GM23338 (cell line): ENCODE data around the gene TEKT2. TPM values are rescaled to one million over a fixed set of nuclear protein-coding genes. Genes with fewer than 3 reads are reported as not detected.

ENCODE experiments used
- ATAC-seq: fragments of 200-7000 bp; cut with Tn5 transposase; 3 replicates; pipeline ENCODE4 v1.9.1; 2020
- DNase-seq: peaks from one replicate; pipeline ENCODE4 v3.0.0-alpha.2; 2015; ENCODE audit warnings: low spot score
- H2AFZ ChIP-seq: fragments of 200-600 bp; sonication (generic); 2 replicates; pipeline ENCODE4 v1.8.0; 2016; ENCODE audit warnings: antibody characterized with exemption, mild to moderate bottlenecking, moderate library complexity
- H3F3A ChIP-seq: fragments of 200-600 bp; sonication (generic); replicated peaks from 2 replicates; pipeline ENCODE4 v1.8.0; 2017; ENCODE audit warnings: antibody characterized with exemption, mixed run types, low read depth
- H3K27ac ChIP-seq: fragments of 200-600 bp; sonication (generic); 2 replicates; pipeline ENCODE4 v1.6.1; 2016; ENCODE audit warnings: low read depth
- H3K27me3 ChIP-seq: fragments of 200-600 bp; sonication (generic); 2 replicates; pipeline ENCODE4 v1.8.0; 2016; ENCODE audit warnings: mild to moderate bottlenecking, mixed run types, moderate library complexity; ENCODE audit not compliant: insufficient read depth
- H3K36me3 ChIP-seq: fragments of 200-600 bp; sonication (generic); 2 replicates; pipeline ENCODE4 v1.8.0; 2016; ENCODE audit warnings: mild to moderate bottlenecking; ENCODE audit not compliant: insufficient read depth
- H3K4me1 ChIP-seq: fragments of 200-600 bp; sonication (generic); 2 replicates; pipeline ENCODE4 v1.8.0; 2016; ENCODE audit warnings: mild to moderate bottlenecking, moderate library complexity; ENCODE audit not compliant: insufficient read depth
- H3K4me2 ChIP-seq: fragments of 200-600 bp; sonication (generic); 2 replicates; pipeline ENCODE4 v1.7.1; 2017; ENCODE audit warnings: mixed run types
- H3K4me3 ChIP-seq: fragments of 200-600 bp; sonication (generic); 2 replicates; pipeline ENCODE4 v1.6.1; 2016; ENCODE audit warnings: mixed run types
- H3K79me2 ChIP-seq: fragments of 200-600 bp; sonication (generic); replicated peaks from 2 replicates; pipeline ENCODE4 v1.8.0; 2017; ENCODE audit warnings: mild to moderate bottlenecking; ENCODE audit not compliant: insufficient read depth
- H3K9me2 ChIP-seq: fragments of 200-600 bp; sonication (generic); 2 replicates; pipeline ENCODE4 v1.8.0; 2017; ENCODE audit not compliant: insufficient read depth
- H4K20me1 ChIP-seq: fragments of 200-600 bp; sonication (generic); replicated peaks from 2 replicates; pipeline ENCODE4 v1.8.0; 2017; ENCODE audit warnings: mild to moderate bottlenecking; ENCODE audit not compliant: insufficient read depth
- H3K27ac Mint-ChIP-seq: 2 replicates; pipeline ENCODE4 v1.8.0; 2020; ENCODE audit warnings: inconsistent platforms, mild to moderate bottlenecking, moderate library complexity, mixed read lengths
- H3K27me3 Mint-ChIP-seq: 3 replicates; pipeline ENCODE4 v1.8.0; 2022; ENCODE audit warnings: low read depth, mild to moderate bottlenecking, moderate library complexity, mixed read lengths, inconsistent platforms; ENCODE audit not compliant: insufficient read depth, poor library complexity
- H3K36me3 Mint-ChIP-seq: 3 replicates; pipeline ENCODE4 v1.8.0; 2021; ENCODE audit warnings: low read depth, mild to moderate bottlenecking, inconsistent platforms, moderate library complexity, mixed read lengths
- H3K4me1 Mint-ChIP-seq: 3 replicates; pipeline ENCODE4 v1.8.0; 2020; ENCODE audit warnings: mild to moderate bottlenecking, inconsistent platforms, mixed read lengths
- H3K4me3 Mint-ChIP-seq: 3 replicates; pipeline ENCODE4 v1.8.0; 2021; ENCODE audit warnings: moderate library complexity, mild to moderate bottlenecking, inconsistent platforms, mixed read lengths
- H3K9me3 Mint-ChIP-seq: 3 replicates; pipeline ENCODE4 v1.8.0; 2020; ENCODE audit warnings: moderate library complexity, mild to moderate bottlenecking, inconsistent platforms, mixed read lengths
- polyA plus RNA-seq: library from polyadenylated mRNA; unstranded; fragments of >200 nt; fragmentation: Nextera tagmentation; extraction: Ambion mirVana; gene quantifications from 2 replicates; pipeline ENCODE4 v1.2.1, GENCODE V29; 2016
- total RNA-seq: library from RNA; depleted of rRNA; stranded (reverse); fragments of >200 nt; shearing (Covaris generic); gene quantifications from 2 replicates; pipeline ENCODE4 v1.2.3, GENCODE V29; 2014; rRNA removed
- TF ChIP-seq, protein P1 (sequence below): IDR thresholded peaks from 2 replicates; pipeline ENCODE4 v1.6.1; 2016; ENCODE audit warnings: antibody characterized with exemption

The TEKT2 gene
- total and polyA plus RNA-seq, 2 experiments from 2014 or later: 0.36 to 0.94 TPM

DNA sequence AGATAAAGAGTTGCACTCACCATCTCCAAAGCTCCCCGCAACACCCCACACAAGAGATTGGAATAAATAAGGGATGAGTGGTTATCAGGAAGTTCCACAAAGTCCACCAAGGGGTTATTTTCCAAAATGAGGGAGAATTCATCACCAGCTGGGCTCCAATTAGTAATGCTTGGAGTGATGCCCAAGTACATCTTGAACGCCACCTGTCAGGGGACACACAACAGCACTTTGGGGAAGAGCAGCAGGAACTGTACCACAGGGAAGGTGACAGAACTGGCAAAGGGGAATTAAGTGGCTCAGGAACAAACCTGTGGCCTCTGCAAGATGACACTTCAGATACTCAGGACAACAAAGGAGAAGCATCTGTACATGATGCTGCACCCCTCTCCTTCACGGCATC is 53.9 kb downstream of the TEKT2 start:
- H3K4me3 Mint-ChIP-seq: no peak overlapping the region
- peaks cover 4% of the 10 kb centered on the region for H3K27me3 Mint-ChIP-seq
- H3K4me2 ChIP-seq: no peak overlapping the region
- H4K20me1 ChIP-seq: peaks cover 5% of the 10 kb centered on the region; the same call in 1 of the 2 replicates
- peaks cover 13% of the 10 kb centered on the region; the same call in 2 of the 3 replicates for H3K4me1 Mint-ChIP-seq
- no peaks in the 10 kb centered on the region for H3K36me3 ChIP-seq
- H3K79me2 ChIP-seq: peaks cover 9% of the 10 kb centered on the region; the same call in 1 of the 2 replicates
- ATAC-seq (no peak), DNase-seq (no peak)
- H3F3A ChIP-seq: peaks cover 6% of the 10 kb centered on the region; the same call in 1 of the 2 replicates
- TF ChIP-seq, protein P1, sequence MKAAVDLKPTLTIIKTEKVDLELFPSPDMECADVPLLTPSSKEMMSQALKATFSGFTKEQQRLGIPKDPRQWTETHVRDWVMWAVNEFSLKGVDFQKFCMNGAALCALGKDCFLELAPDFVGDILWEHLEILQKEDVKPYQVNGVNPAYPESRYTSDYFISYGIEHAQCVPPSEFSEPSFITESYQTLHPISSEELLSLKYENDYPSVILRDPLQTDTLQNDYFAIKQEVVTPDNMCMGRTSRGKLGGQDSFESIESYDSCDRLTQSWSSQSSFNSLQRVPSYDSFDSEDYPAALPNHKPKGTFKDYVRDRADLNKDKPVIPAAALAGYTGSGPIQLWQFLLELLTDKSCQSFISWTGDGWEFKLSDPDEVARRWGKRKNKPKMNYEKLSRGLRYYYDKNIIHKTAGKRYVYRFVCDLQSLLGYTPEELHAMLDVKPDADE: no peak
- no peaks in the 10 kb centered on the region for H3K9me2 ChIP-seq
- no peak overlapping the region for H3K27ac Mint-ChIP-seq
- H2AFZ ChIP-seq: no peak overlapping the region
- no peak overlapping the region for H3K4me3 ChIP-seq
- no peaks in the 10 kb centered on the region for H3K9me3 Mint-ChIP-seq
- H3K36me3 Mint-ChIP-seq: peaks cover 3% of the 10 kb centered on the region; the same call in 1 of the 3 replicates
- H3K27ac ChIP-seq: no peak overlapping the region
- peaks cover 3% of the 10 kb centered on the region for H3K4me1 ChIP-seq
- no peaks in the 10 kb centered on the region for H3K27me3 ChIP-seq

Other genes with a start within 250 kb of the TEKT2 start
- 58.5 and 65.1 TPM in 2 replicates for gene AGO1, start 200.9 kb upstream of the TEKT2 start, total RNA-seq
- gene AGO1, start 200.9 kb upstream of the TEKT2 start, polyA plus RNA-seq: 8.6 and 10.6 TPM in 2 replicates
- gene AGO3, start 153.0 kb upstream of the TEKT2 start, total RNA-seq: 27.3 and 28.6 TPM in 2 replicates
- gene AGO3, start 153.0 kb upstream of the TEKT2 start, polyA plus RNA-seq: 14.1 and 19.2 TPM in 2 replicates
- gene ADPRS, start 4.8 kb downstream of the TEKT2 start, total RNA-seq: 46.6 and 47.1 TPM in 2 replicates
- 21.5 and 22.6 TPM in 2 replicates for gene ADPRS, start 4.8 kb downstream of the TEKT2 start, polyA plus RNA-seq
- 4.9 and 5.0 TPM in 2 replicates for gene COL8A2, start 41.1 kb downstream of the TEKT2 start, total RNA-seq
- gene COL8A2, start 41.1 kb downstream of the TEKT2 start, polyA plus RNA-seq: 0.77 and 0.95 TPM in 2 replicates
- gene TRAPPC3, start 65.4 kb downstream of the TEKT2 start, total RNA-seq: 55.8 and 55.9 TPM in 2 replicates
- 45.2 and 45.6 TPM in 2 replicates for gene TRAPPC3, start 65.4 kb downstream of the TEKT2 start, polyA plus RNA-seq
- gene MAP7D1, start 72.1 kb downstream of the TEKT2 start, total RNA-seq: 37.4 and 59.8 TPM in 2 replicates
- 13.8 and 14.7 TPM in 2 replicates for gene MAP7D1, start 72.1 kb downstream of the TEKT2 start, polyA plus RNA-seq
- gene THRAP3, start 140.3 kb downstream of the TEKT2 start, total RNA-seq: 127 and 145 TPM in 2 replicates
- 147 and 161 TPM in 2 replicates for gene THRAP3, start 140.3 kb downstream of the TEKT2 start, polyA plus RNA-seq
- 4.4 and 6.3 TPM in 2 replicates for gene SH3D21, start 222.3 kb downstream of the TEKT2 start, total RNA-seq
- 3.1 and 3.7 TPM in 2 replicates for gene SH3D21, start 222.3 kb downstream of the TEKT2 start, polyA plus RNA-seq
- gene EVA1B, start 239.6 kb downstream of the TEKT2 start, total RNA-seq: 27.1 and 27.3 TPM in 2 replicates
- 9.2 and 11.5 TPM in 2 replicates for gene EVA1B, start 239.6 kb downstream of the TEKT2 start, polyA plus RNA-seq